ENCODE measurements around the gene DLG1.
"Not testable (repeated sequence)": the region's sequence is repeated elsewhere in the genome, so short reads cannot be mapped to it uniquely, and the experiment has no call there.

- TF ChIP-seq POLR2A, CTCF (IDR thresholded peaks at IDR 0.05): not testable (repeated sequence)
These were observed 21.6 kb downstream of the DLG1 start for GRCh38 chr3:197276808-197277207.
